ENCODE data around the gene NIN. TPM values are rescaled to one million over a fixed set of nuclear protein-coding genes. Genes with fewer than 3 reads are reported as not detected.
"Not testable (repeated sequence)": the region's sequence is repeated elsewhere in the genome, so short reads cannot be mapped to it uniquely, and the experiment has no call there.

NIN gene
- total and polyA plus RNA-seq, 2 donors (not counting 1 experiment from before 2014, with no cell fraction given) = 22.8 to 37.5 TPM

DNA sequence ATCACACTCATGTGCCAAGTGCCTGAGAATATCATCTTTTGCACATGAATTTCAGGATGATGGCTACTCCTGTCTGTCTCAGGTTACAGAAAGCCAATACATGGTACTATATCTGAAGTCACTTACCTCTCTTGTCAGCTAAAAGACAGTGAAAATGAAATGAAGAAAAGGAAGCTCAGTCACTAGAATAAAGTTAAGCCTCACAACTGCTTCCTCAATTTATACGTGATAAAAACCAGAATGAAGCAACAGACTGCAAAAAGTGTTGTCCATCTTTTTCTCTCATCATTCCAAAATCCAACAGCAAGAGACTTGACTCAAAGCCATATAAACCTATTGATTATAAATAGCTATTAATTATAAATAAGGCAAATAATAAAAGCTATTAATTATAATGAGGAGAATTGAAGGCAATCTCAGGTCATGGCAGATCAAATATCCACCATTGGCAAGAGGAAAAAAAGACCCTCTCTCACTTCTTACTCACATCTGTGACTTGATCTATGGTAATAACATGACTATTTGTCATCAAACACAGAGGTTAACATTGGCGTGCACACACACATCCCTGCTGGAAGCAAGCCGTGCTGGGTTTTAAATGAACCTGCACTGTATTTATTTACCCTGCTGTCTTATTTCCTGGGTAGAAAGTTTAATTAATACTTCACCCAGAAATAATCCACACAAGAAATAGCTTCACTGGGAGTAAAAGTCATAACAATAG lies 10.0 kb downstream of the NIN start:
- TF ChIP-seq EZH2 (IDR thresholded peaks at IDR 0.05; ENCODE audit: low read length, missing control alignments) = no peak
- TF ChIP-seq, protein P1, sequence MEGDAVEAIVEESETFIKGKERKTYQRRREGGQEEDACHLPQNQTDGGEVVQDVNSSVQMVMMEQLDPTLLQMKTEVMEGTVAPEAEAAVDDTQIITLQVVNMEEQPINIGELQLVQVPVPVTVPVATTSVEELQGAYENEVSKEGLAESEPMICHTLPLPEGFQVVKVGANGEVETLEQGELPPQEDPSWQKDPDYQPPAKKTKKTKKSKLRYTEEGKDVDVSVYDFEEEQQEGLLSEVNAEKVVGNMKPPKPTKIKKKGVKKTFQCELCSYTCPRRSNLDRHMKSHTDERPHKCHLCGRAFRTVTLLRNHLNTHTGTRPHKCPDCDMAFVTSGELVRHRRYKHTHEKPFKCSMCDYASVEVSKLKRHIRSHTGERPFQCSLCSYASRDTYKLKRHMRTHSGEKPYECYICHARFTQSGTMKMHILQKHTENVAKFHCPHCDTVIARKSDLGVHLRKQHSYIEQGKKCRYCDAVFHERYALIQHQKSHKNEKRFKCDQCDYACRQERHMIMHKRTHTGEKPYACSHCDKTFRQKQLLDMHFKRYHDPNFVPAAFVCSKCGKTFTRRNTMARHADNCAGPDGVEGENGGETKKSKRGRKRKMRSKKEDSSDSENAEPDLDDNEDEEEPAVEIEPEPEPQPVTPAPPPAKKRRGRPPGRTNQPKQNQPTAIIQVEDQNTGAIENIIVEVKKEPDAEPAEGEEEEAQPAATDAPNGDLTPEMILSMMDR (conservative IDR thresholded peaks at IDR 0.05 in 1 of 2, IDR thresholded peaks at IDR 0.05 in 1 of 2; ENCODE audit: low read depth in 1 of 2, low read length in 2 of 2) = no peak
- peaks cover 45% of the 10 kb centered on the region for H3K79me2 ChIP-seq (ENCODE audit: control insufficient read depth, insufficient read depth, low read length)
- no peak for DNase-seq (ENCODE audit: low read depth in 2 of 2)

GRCh38 chr14:50819303-50819702 lies 11.7 kb downstream of the NIN start:
- not testable (repeated sequence) for H3K27ac ChIP-seq (ENCODE audit: insufficient read depth, low read length); H2AFZ ChIP-seq (ENCODE audit: low read length); H3K4me3 ChIP-seq (replicated peaks in 1 of 4; ENCODE audit: control extremely low read depth in 1 of 4, insufficient read depth in 1 of 4, low read depth in 3 of 4, low read length in 4 of 4); H3K4me2 ChIP-seq (ENCODE audit: extremely low read depth, insufficient read depth, low read length); DNase-seq (ENCODE audit: low read depth in 2 of 2); H3K27me3 ChIP-seq (ENCODE audit: control insufficient read depth, insufficient read depth, low read length); H4K20me1 ChIP-seq (ENCODE audit: control insufficient read depth, extremely low read depth, insufficient read depth, low read length); H3K9ac ChIP-seq (ENCODE audit: insufficient read depth, low read length); H3K9me3 ChIP-seq (ENCODE audit: control insufficient read depth, insufficient read depth, low read depth, low read length); H3K36me3 ChIP-seq (ENCODE audit: control insufficient read depth, insufficient read depth, low read length)
- H3K79me2 ChIP-seq (ENCODE audit: control insufficient read depth, insufficient read depth, low read length) = peaks cover 31% of the 10 kb centered on the region
- peaks cover 15% of the 10 kb centered on the region for H3K4me1 ChIP-seq (ENCODE audit: control insufficient read depth, extremely low read depth, insufficient read depth, low read length)

More for the DNA sequence above, 10.0 kb downstream of the NIN start:
- H3K36me3 ChIP-seq (ENCODE audit: control insufficient read depth, insufficient read depth, low read length) = peaks cover 2% of the 10 kb centered on the region
- no peak overlapping the region for H3K27ac ChIP-seq (ENCODE audit: insufficient read depth, low read length)
- no peaks in the 10 kb centered on the region for H4K20me1 ChIP-seq (ENCODE audit: control insufficient read depth, extremely low read depth, insufficient read depth, low read length)
- H2AFZ ChIP-seq (ENCODE audit: low read length) = no peak overlapping the region
- no peak overlapping the region for H3K9ac ChIP-seq (ENCODE audit: insufficient read depth, low read length)
- no peak overlapping the region for H3K4me2 ChIP-seq (ENCODE audit: extremely low read depth, insufficient read depth, low read length)
- no peaks in the 10 kb centered on the region for H3K27me3 ChIP-seq (ENCODE audit: control insufficient read depth, insufficient read depth, low read length)
- H3K4me3 ChIP-seq (replicated peaks in 1 of 4; ENCODE audit: control extremely low read depth in 1 of 4, insufficient read depth in 1 of 4, low read depth in 3 of 4, low read length in 4 of 4) = no peak overlapping the region
- no peaks in the 10 kb centered on the region for H3K9me3 ChIP-seq (ENCODE audit: control insufficient read depth, insufficient read depth, low read depth, low read length)
- peaks cover 15% of the 10 kb centered on the region for H3K4me1 ChIP-seq (ENCODE audit: control insufficient read depth, extremely low read depth, insufficient read depth, low read length)

DNA sequence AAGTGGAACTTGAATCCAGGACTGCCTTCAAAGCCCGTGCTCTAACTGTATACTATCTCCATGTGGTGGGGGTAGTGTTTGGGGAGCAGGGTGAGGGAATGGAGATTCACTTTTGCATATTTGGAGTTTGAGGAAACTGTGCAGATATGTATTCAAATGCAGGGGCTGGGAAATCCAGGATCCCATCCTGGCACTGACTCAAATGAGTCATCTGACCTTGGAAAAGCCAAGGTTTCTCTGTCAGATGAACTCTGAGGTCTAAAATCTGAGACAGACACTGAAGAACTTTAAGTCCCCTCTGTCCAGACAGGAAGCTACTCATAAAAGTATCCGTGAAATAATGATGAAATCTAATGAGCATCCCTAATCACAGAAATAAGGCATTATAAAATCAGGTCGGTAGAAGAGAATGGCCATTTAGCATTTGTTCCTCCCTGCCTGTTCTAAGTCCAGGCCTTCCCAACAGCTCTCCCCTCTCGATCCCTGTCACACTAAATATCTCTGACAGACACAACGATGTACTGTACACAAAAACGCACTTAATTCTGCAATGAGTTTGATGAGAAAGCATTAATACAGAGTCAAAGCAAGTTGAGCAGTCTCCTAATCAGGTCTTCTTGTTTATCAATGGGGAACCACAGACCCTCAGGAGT lies 14.4 kb downstream of the NIN start:
- peaks cover 3% of the 10 kb centered on the region for H3K4me1 ChIP-seq (ENCODE audit: control insufficient read depth, extremely low read depth, insufficient read depth, low read length)
- no peak overlapping the region for H3K9ac ChIP-seq (ENCODE audit: insufficient read depth, low read length)
- H2AFZ ChIP-seq (ENCODE audit: low read length) = no peak overlapping the region
- no peak overlapping the region for H3K27ac ChIP-seq (ENCODE audit: insufficient read depth, low read length)
- H3K27me3 ChIP-seq (ENCODE audit: control insufficient read depth, insufficient read depth, low read length) = no peaks in the 10 kb centered on the region
- no peak overlapping the region for H3K4me2 ChIP-seq (ENCODE audit: extremely low read depth, insufficient read depth, low read length)
- H3K4me3 ChIP-seq (replicated peaks in 1 of 4; ENCODE audit: control extremely low read depth in 1 of 4, insufficient read depth in 1 of 4, low read depth in 3 of 4, low read length in 4 of 4) = no peak overlapping the region
- TF ChIP-seq EZH2 (IDR thresholded peaks at IDR 0.05; ENCODE audit: low read length, missing control alignments) = no peak
- TF ChIP-seq, protein P1 (conservative IDR thresholded peaks at IDR 0.05 in 1 of 2, IDR thresholded peaks at IDR 0.05 in 1 of 2; ENCODE audit: low read depth in 1 of 2, low read length in 2 of 2) = no peak
- DNase-seq (ENCODE audit: low read depth in 2 of 2) = peak; percentile 59 to 60
- H4K20me1 ChIP-seq (ENCODE audit: control insufficient read depth, extremely low read depth, insufficient read depth, low read length) = no peaks in the 10 kb centered on the region
- no peaks in the 10 kb centered on the region for H3K9me3 ChIP-seq (ENCODE audit: control insufficient read depth, insufficient read depth, low read depth, low read length)
- no peaks in the 10 kb centered on the region for H3K36me3 ChIP-seq (ENCODE audit: control insufficient read depth, insufficient read depth, low read length)
- peaks cover 13% of the 10 kb centered on the region for H3K79me2 ChIP-seq (ENCODE audit: control insufficient read depth, insufficient read depth, low read length)

- H4K20me1 ChIP-seq (ENCODE audit: control insufficient read depth, extremely low read depth, insufficient read depth, low read length); H3K79me2 ChIP-seq (ENCODE audit: control insufficient read depth, insufficient read depth, low read length); DNase-seq (ENCODE audit: low read depth in 2 of 2); H3K27me3 ChIP-seq (ENCODE audit: control insufficient read depth, insufficient read depth, low read length); H3K4me3 ChIP-seq (replicated peaks in 1 of 4; ENCODE audit: control extremely low read depth in 1 of 4, insufficient read depth in 1 of 4, low read depth in 3 of 4, low read length in 4 of 4); H3K4me2 ChIP-seq (ENCODE audit: extremely low read depth, insufficient read depth, low read length); H3K9me3 ChIP-seq (ENCODE audit: control insufficient read depth, insufficient read depth, low read depth, low read length); H3K27ac ChIP-seq (ENCODE audit: insufficient read depth, low read length); H3K9ac ChIP-seq (ENCODE audit: insufficient read depth, low read length); H2AFZ ChIP-seq (ENCODE audit: low read length); H3K36me3 ChIP-seq (ENCODE audit: control insufficient read depth, insufficient read depth, low read length); H3K4me1 ChIP-seq (ENCODE audit: control insufficient read depth, extremely low read depth, insufficient read depth, low read length): not testable (repeated sequence)
Observed at GRCh38 chr14:50815526-50815925, 15.4 kb downstream of the NIN start.

DNA sequence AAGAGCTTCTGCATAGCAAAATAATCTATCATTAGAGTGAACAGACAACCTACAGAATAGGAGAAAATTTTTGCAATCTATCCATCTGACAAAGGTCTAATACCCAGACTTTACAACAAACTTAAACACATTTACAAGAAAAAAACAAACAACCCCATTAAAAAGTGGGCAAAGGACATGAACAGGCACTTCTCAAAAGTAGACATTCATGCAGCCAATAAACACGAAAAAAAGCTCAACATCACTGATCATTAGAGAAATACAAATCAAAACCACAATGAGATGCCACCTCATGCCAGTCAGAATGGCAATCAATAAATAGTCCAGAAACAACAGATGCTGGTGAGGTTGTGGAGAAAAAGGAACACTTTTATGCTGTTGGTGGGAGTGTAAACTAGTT lies 15.9 kb downstream of the NIN start:
- not testable (repeated sequence) for H3K36me3 ChIP-seq (ENCODE audit: control insufficient read depth, insufficient read depth, low read length); H4K20me1 ChIP-seq (ENCODE audit: control insufficient read depth, extremely low read depth, insufficient read depth, low read length); H3K9me3 ChIP-seq (ENCODE audit: control insufficient read depth, insufficient read depth, low read depth, low read length); H3K9ac ChIP-seq (ENCODE audit: insufficient read depth, low read length); H3K4me3 ChIP-seq (replicated peaks in 1 of 4; ENCODE audit: control extremely low read depth in 1 of 4, insufficient read depth in 1 of 4, low read depth in 3 of 4, low read length in 4 of 4); H2AFZ ChIP-seq (ENCODE audit: low read length); H3K79me2 ChIP-seq (ENCODE audit: control insufficient read depth, insufficient read depth, low read length); H3K4me2 ChIP-seq (ENCODE audit: extremely low read depth, insufficient read depth, low read length); H3K4me1 ChIP-seq (ENCODE audit: control insufficient read depth, extremely low read depth, insufficient read depth, low read length); DNase-seq (ENCODE audit: low read depth in 2 of 2); H3K27me3 ChIP-seq (ENCODE audit: control insufficient read depth, insufficient read depth, low read length); H3K27ac ChIP-seq (ENCODE audit: insufficient read depth, low read length)
